SK-N-SH treated with all-trans-retinoic acid at 6 μM for 48 hours (cell line): ENCODE data around the gene PRH1.

Experiments
- ATAC-seq: fragments of 200-7000 bp; cut with Tn5 transposase; 3 replicates; pipeline ENCODE4 v1.9.1; 2020; ENCODE audit warnings: mild to moderate bottlenecking, moderate library complexity
- ARNTL ChIP-seq: fragments of 450-650 bp; formaldehyde crosslinking; IDR thresholded peaks from 2 replicates; pipeline ENCODE4 v1.5.0; 2020; ENCODE audit warnings: low read depth, mild to moderate bottlenecking, moderate library complexity, borderline replicate concordance
- BACH2 ChIP-seq: fragments of 250-450 bp; sonication (Bioruptor Pico); IDR thresholded peaks from 2 replicates; pipeline ENCODE4 v1.9.0; 2021; ENCODE audit warnings: mild to moderate bottlenecking, borderline replicate concordance
- CREB5 ChIP-seq: fragments of 250-450 bp; sonication (Bioruptor Pico); IDR thresholded peaks from 2 replicates; pipeline ENCODE4 v1.5.1; 2020; ENCODE audit warnings: low read depth, mild to moderate bottlenecking, moderate library complexity
- CSDC2 ChIP-seq: fragments of 250-450 bp; sonication (Bioruptor Pico); IDR thresholded peaks from 2 replicates; pipeline ENCODE4 v1.5.0; 2020; ENCODE audit warnings: mild to moderate bottlenecking, moderate library complexity
- CSRNP3 ChIP-seq: fragments of 250-450 bp; sonication (Bioruptor Pico); IDR thresholded peaks from 2 replicates; pipeline ENCODE4 v1.5.1; 2021; ENCODE audit warnings: mild to moderate bottlenecking, moderate library complexity
- ESRRG ChIP-seq: fragments of 250-450 bp; sonication (Bioruptor Pico); IDR thresholded peaks from 2 replicates; pipeline ENCODE4 v1.6.1; 2021; ENCODE audit warnings: mild to moderate bottlenecking
- GLIS3 ChIP-seq: fragments of 250-450 bp; sonication (Bioruptor Pico); IDR thresholded peaks from 2 replicates; pipeline ENCODE4 v1.5.0; 2020; ENCODE audit warnings: mild to moderate bottlenecking, moderate library complexity
- ISL1 ChIP-seq: fragments of 250-450 bp; sonication (Bioruptor Pico); IDR thresholded peaks from 2 replicates; pipeline ENCODE4 v2.1.2; 2022; ENCODE audit warnings: mild to moderate bottlenecking, moderate library complexity
- OSR1 ChIP-seq: fragments of 250-450 bp; sonication (Bioruptor Pico); IDR thresholded peaks from 2 replicates; pipeline ENCODE4 v1.8.0; 2022; ENCODE audit warnings: moderate library complexity, mild to moderate bottlenecking, inconsistent platforms
- PATZ1 ChIP-seq: fragments of 250-450 bp; sonication (Bioruptor Pico); IDR thresholded peaks from 2 replicates; pipeline ENCODE4 v1.8.0; 2020; ENCODE audit warnings: mild to moderate bottlenecking, moderate library complexity, borderline replicate concordance
- POU6F1 ChIP-seq: fragments of 250-450 bp; sonication (Bioruptor Pico); IDR thresholded peaks from 2 replicates; pipeline ENCODE4 v1.8.0; 2021; ENCODE audit warnings: low read depth, mild to moderate bottlenecking, moderate library complexity, borderline replicate concordance
- PPARA ChIP-seq: fragments of 250-450 bp; sonication (Bioruptor Pico); IDR thresholded peaks from 2 replicates; pipeline ENCODE4 v1.5.0; 2020; ENCODE audit warnings: mild to moderate bottlenecking, borderline replicate concordance
- SNAI2 ChIP-seq: fragments of 250-450 bp; sonication (Bioruptor Pico); IDR thresholded peaks from 2 replicates; pipeline ENCODE4 v1.5.0; 2020; ENCODE audit warnings: mild to moderate bottlenecking, moderate library complexity
- TOX ChIP-seq: fragments of 250-450 bp; sonication (Bioruptor Pico); IDR thresholded peaks from 2 replicates; pipeline ENCODE4 v1.8.0; 2021; ENCODE audit warnings: mild to moderate bottlenecking, moderate library complexity, borderline replicate concordance
- TSHZ2 ChIP-seq: fragments of 250-450 bp; sonication (Bioruptor Pico); IDR thresholded peaks from 2 replicates; pipeline ENCODE4 v1.5.0; 2020; ENCODE audit warnings: mild to moderate bottlenecking, moderate library complexity
- ZC3H10 ChIP-seq: fragments of 250-450 bp; sonication (Bioruptor Pico); IDR thresholded peaks from 2 replicates; pipeline ENCODE4 v1.5.1; 2021; ENCODE audit warnings: mild to moderate bottlenecking, moderate library complexity
- ZFP30 ChIP-seq: fragments of 450-650 bp; formaldehyde crosslinking; IDR thresholded peaks from 2 replicates; pipeline ENCODE4 v1.5.0; 2022; ENCODE audit warnings: mild to moderate bottlenecking, moderate library complexity
- ZNF565 ChIP-seq: fragments of 450-650 bp; formaldehyde crosslinking; conservative IDR thresholded peaks from 2 replicates; pipeline ENCODE4 v1.5.0; 2020; ENCODE audit warnings: low read depth, mild to moderate bottlenecking, moderate library complexity
- ZNF70 ChIP-seq: fragments of 450-650 bp; formaldehyde crosslinking; IDR thresholded peaks from 2 replicates; pipeline ENCODE4 v1.5.0; 2020; ENCODE audit warnings: mild to moderate bottlenecking, moderate library complexity
- ZNF8 ChIP-seq: fragments of 450-650 bp; formaldehyde crosslinking; IDR thresholded peaks from 2 replicates; pipeline ENCODE4 v1.5.0; 2020; ENCODE audit warnings: mild to moderate bottlenecking, moderate library complexity

Gene PRH1

GRCh38 chr12:10900972-10901371, 16.9 kb upstream of the PRH1 start (continued):
- TF ChIP-seq CREB5 (CRISPR knock-in tag) (no peak), ZNF565 (no peak), ZNF70 (CRISPR knock-in tag) (no peak)

GRCh38 chr12:10900530-10900929, 16.5 kb upstream of the PRH1 start:
- TF ChIP-seq ZNF8 (CRISPR knock-in tag) (no peak), GLIS3 (CRISPR knock-in tag) (no peak), CSRNP3 (CRISPR knock-in tag) (no peak)
- no peak for ATAC-seq

- TF ChIP-seq PPARA (CRISPR knock-in tag) (no peak), PATZ1 (CRISPR knock-in tag) (no peak), BACH2 (CRISPR knock-in tag) (no peak), SNAI2 (CRISPR knock-in tag) (no peak), TOX (CRISPR knock-in tag) (no peak), ISL1 (CRISPR knock-in tag) (no peak), TSHZ2 (CRISPR knock-in tag) (no peak), ZC3H10 (CRISPR knock-in tag) (no peak), ESRRG (CRISPR knock-in tag) (no peak), CREB5 (CRISPR knock-in tag) (no peak), ARNTL (CRISPR knock-in tag) (no peak)
- ATAC-seq, result no peak
Observed at GRCh38 chr12:10896854-10897253, 12.8 kb upstream of the PRH1 start.

- no peak for ATAC-seq
- TF ChIP-seq PPARA (CRISPR knock-in tag) (no peak), ZNF565 (no peak), POU6F1 (CRISPR knock-in tag) (no peak), PATZ1 (CRISPR knock-in tag) (no peak), OSR1 (no peak), CSRNP3 (CRISPR knock-in tag) (no peak), BACH2 (CRISPR knock-in tag) (no peak), ZFP30 (no peak), ESRRG (CRISPR knock-in tag) (no peak), CSDC2 (CRISPR knock-in tag) (no peak)
Observed at GRCh38 chr12:10891937-10892336, 7.9 kb upstream of the PRH1 start.
